Kidney (tissue), 14 donors: ENCODE results near the gene PTBP1. TPM values are rescaled to one million over a fixed set of nuclear protein-coding genes. Genes with fewer than 3 reads are reported as not detected.
"Not testable (repeated sequence)": the region's sequence is repeated elsewhere in the genome, so short reads cannot be mapped to it uniquely, and the experiment has no call there.

Experiments
- DNase-seq, 5 donors: peaks; one replicate each; pipeline ENCODE4 v3.0.0-alpha.2; 2013 to 2020
- FAIRE-seq: peaks from 2 replicates; lab custom pipeline; 2012; peaks lifted over from hg19 to GRCh38; lab: Jason Lieb, UNC
- H3K27ac ChIP-seq, 2 donors: one replicate each; pipeline ENCODE4 v1.7.0; 2013; ENCODE audit warnings: low read depth in 2 of 2, low read length in 2 of 2, inconsistent platforms in 1 of 2
- H3K27me3 ChIP-seq: one replicate; pipeline ENCODE4 v1.7.1; 2013; ENCODE audit warnings: low read length, inconsistent platforms; ENCODE audit not compliant: control insufficient read depth, insufficient read depth
- H3K36me3 ChIP-seq, 3 donors: one replicate each; pipeline versions ENCODE4 v1.7.0 to v1.7.1; 2013; ENCODE audit warnings: low read length in 3 of 3, control low read depth in 1 of 3, inconsistent platforms in 1 of 3; ENCODE audit not compliant: insufficient read depth in 3 of 3, control insufficient read depth in 2 of 3
- H3K4me1 ChIP-seq, 3 donors: one replicate each; pipeline versions ENCODE4 v1.7.0 to v1.7.1; 2013; ENCODE audit warnings: low read length in 3 of 3, inconsistent platforms in 1 of 3, low read depth in 1 of 3; ENCODE audit not compliant: control insufficient read depth in 2 of 3, insufficient read depth in 2 of 3
- H3K4me3 ChIP-seq, 3 donors: one replicate each; pipeline versions ENCODE4 v1.7.0 to v1.8.1; 2013; ENCODE audit warnings: low read length in 3 of 3, control low read depth in 1 of 3, inconsistent platforms in 1 of 3
- H3K9ac ChIP-seq, 3 donors: one replicate each; pipeline versions ENCODE4 v1.7.0 to v1.7.1; 2013; ENCODE audit warnings: low read length in 3 of 3, control low read depth in 1 of 3, inconsistent platforms in 1 of 3
- H3K9me3 ChIP-seq, 3 donors: one replicate each; pipeline versions ENCODE4 v1.7.0 to v1.7.1; 2013; ENCODE audit warnings: low read length in 3 of 3, control low read depth in 1 of 3, inconsistent platforms in 1 of 3; ENCODE audit not compliant: control insufficient read depth in 2 of 3, insufficient read depth in 1 of 3
- intact Hi-C: fragments of 100-400 bp; cut with DNase I; formaldehyde crosslinking; loops from one replicate; pipeline ENCODE4 v1.11.1; 2022
- polyA plus RNA-seq: library from polyadenylated mRNA; stranded (reverse); fragments of 350-450 nt; fragmentation: Illumina TruSeq; extraction: RNeasy Lipid Tissue Mini Kit (QIAGEN cat#74804); gene quantifications from one replicate; pipeline ENCODE4 v1.2.3, GENCODE V29; 2014; ENCODE audit warnings: low read depth, low replicate concordance; ENCODE audit not compliant: insufficient read depth
- total RNA-seq: library from RNA; stranded (reverse); fragmentation: NEBNext Ultra II Directional; extraction: Animal tissue kit (Norgen Biotek cat#: 25700); gene quantifications from one replicate; pipeline ENCODE4 v1.2.1, GENCODE V29; 2021
- TF ChIP-seq, protein P1 (sequence below): IDR thresholded peaks from 3 replicates; pipeline ENCODE4 v1.5.1; 2012; ENCODE audit warnings: mild to moderate bottlenecking, moderate library complexity, borderline replicate concordance; ENCODE audit not compliant: insufficient read depth; ENCODE audit errors: extremely low read depth
- donor health status: control.
- donor health status: control.
- donor health status: control.
- donor health status: control.
- donor health status: control.
- donor health status: DM: yes; HTN: yes; CAD: no.
- donor health status: Normal renal cell carcinoma (clear cell type).

PTBP1 gene
- total and polyA plus RNA-seq, 2 donors from 2014 or later = 102 to 339 TPM

- H3K4me1 ChIP-seq = peaks cover 0 to 7% (median 0%) of the 10 kb centered on the region in 3 donors
- no peaks in the 10 kb centered on the region for H3K36me3 ChIP-seq
- DNase-seq = no peak
- H3K27me3 ChIP-seq = peaks cover 2% of the 10 kb centered on the region
- intact Hi-C loops = no loop called here
- no peak for FAIRE-seq
- no peak within 1 kb of the TSS for H3K27ac ChIP-seq
- H3K9me3 ChIP-seq = no peaks in the 10 kb centered on the region
- TF ChIP-seq, protein P1, sequence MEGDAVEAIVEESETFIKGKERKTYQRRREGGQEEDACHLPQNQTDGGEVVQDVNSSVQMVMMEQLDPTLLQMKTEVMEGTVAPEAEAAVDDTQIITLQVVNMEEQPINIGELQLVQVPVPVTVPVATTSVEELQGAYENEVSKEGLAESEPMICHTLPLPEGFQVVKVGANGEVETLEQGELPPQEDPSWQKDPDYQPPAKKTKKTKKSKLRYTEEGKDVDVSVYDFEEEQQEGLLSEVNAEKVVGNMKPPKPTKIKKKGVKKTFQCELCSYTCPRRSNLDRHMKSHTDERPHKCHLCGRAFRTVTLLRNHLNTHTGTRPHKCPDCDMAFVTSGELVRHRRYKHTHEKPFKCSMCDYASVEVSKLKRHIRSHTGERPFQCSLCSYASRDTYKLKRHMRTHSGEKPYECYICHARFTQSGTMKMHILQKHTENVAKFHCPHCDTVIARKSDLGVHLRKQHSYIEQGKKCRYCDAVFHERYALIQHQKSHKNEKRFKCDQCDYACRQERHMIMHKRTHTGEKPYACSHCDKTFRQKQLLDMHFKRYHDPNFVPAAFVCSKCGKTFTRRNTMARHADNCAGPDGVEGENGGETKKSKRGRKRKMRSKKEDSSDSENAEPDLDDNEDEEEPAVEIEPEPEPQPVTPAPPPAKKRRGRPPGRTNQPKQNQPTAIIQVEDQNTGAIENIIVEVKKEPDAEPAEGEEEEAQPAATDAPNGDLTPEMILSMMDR = no peak
- no peak within 1 kb of the TSS for H3K4me3 ChIP-seq
- H3K9ac ChIP-seq = no peak within 1 kb of the TSS
Measured at GRCh38 chr19:840519-841206, 43.4 kb downstream of the PTBP1 start, which contains the start of gene PRTN3. PRTN3 (plus strand) TSS chr19:840999; CDS start chr19:841009, 10 bp downstream.

- H3K4me1 ChIP-seq, H3K27me3 ChIP-seq, H3K4me3 ChIP-seq, FAIRE-seq, intact Hi-C loops, DNase-seq, H3K27ac ChIP-seq, H3K36me3 ChIP-seq, H3K9me3 ChIP-seq, H3K9ac ChIP-seq: not testable (repeated sequence)
Measured at GRCh38 chr19:842802-843179, 45.5 kb downstream of the PTBP1 start.

- peaks cover 2% of the 10 kb centered on the region for H3K27me3 ChIP-seq
- H3K4me1 ChIP-seq = peaks cover 0 to 7% (median 0%) of the 10 kb centered on the region in 3 donors
- no peak overlapping the region for H3K9ac ChIP-seq
- H3K9me3 ChIP-seq = no peaks in the 10 kb centered on the region
- no peak overlapping the region for H3K27ac ChIP-seq
- H3K4me3 ChIP-seq = no peak overlapping the region
- no peak for FAIRE-seq
- TF ChIP-seq, protein P1 = no peak
- no peaks in the 10 kb centered on the region for H3K36me3 ChIP-seq
- intact Hi-C loops = no loop called here
- peak in 3 of 5 donors; percentile 41 to 73 (median 55) for DNase-seq
Measured at GRCh38 chr19:843180-843835, 46.1 kb downstream of the PTBP1 start.

DNA sequence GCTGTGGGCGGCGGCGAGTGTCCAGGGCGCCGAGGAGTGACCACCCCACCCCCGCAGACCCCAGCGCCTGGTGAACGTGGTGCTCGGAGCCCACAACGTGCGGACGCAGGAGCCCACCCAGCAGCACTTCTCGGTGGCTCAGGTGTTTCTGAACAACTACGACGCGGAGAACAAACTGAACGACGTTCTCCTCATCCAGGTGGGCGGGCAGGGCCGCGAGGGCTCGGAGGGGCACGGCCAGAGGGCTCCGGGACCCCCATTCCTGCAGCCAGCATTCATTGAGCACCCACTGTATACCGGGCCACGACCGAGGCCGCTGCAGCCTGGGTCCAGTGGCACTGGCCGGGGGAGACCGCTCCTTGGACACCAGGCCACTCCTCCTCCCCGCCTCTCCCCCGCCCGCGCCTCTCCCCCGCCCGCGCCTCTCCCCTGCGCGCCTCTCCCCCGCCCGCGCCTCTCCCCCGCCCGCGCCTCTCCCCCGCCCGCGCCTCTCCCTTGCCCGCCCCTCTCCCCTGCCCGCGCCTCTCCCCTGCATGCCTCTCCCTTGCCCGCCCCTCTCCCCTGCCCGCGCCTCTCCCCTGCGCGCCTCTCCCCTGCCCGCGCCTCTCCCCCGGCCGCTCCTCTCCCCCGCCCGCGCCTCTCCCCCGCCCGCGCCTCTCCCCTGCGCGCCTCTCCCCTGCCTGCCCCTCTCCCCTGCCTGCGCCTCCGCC lies 46.7 kb downstream of the PTBP1 start:
- H3K27ac ChIP-seq = no peak overlapping the region
- H3K9me3 ChIP-seq = no peaks in the 10 kb centered on the region
- intact Hi-C loops = no loop called here
- peaks cover 0 to 5% (median 0%) of the 10 kb centered on the region in 3 donors for H3K4me1 ChIP-seq
- FAIRE-seq (no peak), DNase-seq (peak in 2 of 5 donors; percentile 62 to 81)
- H3K27me3 ChIP-seq = peaks cover 2% of the 10 kb centered on the region
- no peak overlapping the region for H3K4me3 ChIP-seq
- H3K9ac ChIP-seq = no peak overlapping the region
- TF ChIP-seq, protein P1 = no peak
- no peaks in the 10 kb centered on the region for H3K36me3 ChIP-seq
